Smooth muscle cell (in vitro differentiated cells): Measurements from ENCODE around the gene EPB41L4B. TPM values are rescaled to one million over a fixed set of nuclear protein-coding genes. Genes with fewer than 3 reads are reported as not detected.
A peak's percentile ranks its signal among the peaks of the same experiment; 100 is the strongest.

ENCODE experiments used
- DNase-seq: peaks from one replicate; lab custom pipeline; 2025; ENCODE audit not compliant: unreplicated experiment; lab: John Stamatoyannopoulos, UW
- H2AFZ ChIP-seq: fragments of 200-600 bp; sonication (generic); 2 replicates; pipeline ENCODE4 v1.6.0; 2016; ENCODE audit warnings: antibody characterized with exemption, low read depth, mild to moderate bottlenecking
- H3F3A ChIP-seq: fragments of 200-600 bp; sonication (generic); 2 replicates; pipeline ENCODE4 v1.6.0; 2017; ENCODE audit warnings: antibody characterized with exemption, low read depth
- H3K27ac ChIP-seq: fragments of 200-600 bp; sonication (generic); 2 replicates; pipeline ENCODE4 v1.5.1; 2016; ENCODE audit warnings: low read depth, mild to moderate bottlenecking
- H3K27me3 ChIP-seq: fragments of 200-600 bp; sonication (generic); 2 replicates; pipeline ENCODE4 v1.6.1; 2016; ENCODE audit warnings: low read depth, mild to moderate bottlenecking
- H3K36me3 ChIP-seq: fragments of 200-600 bp; sonication (generic); 2 replicates; pipeline ENCODE4 v1.5.1; 2016; ENCODE audit warnings: low read depth
- H3K4me1 ChIP-seq: fragments of 200-600 bp; sonication (generic); 2 replicates; pipeline ENCODE4 v1.5.1; 2016; ENCODE audit warnings: low read depth
- H3K4me2 ChIP-seq: fragments of 200-600 bp; sonication (generic); 2 replicates; pipeline ENCODE4 v1.6.0; 2016; ENCODE audit warnings: mild to moderate bottlenecking
- H3K4me3 ChIP-seq: fragments of 200-600 bp; sonication (generic); 2 replicates; pipeline ENCODE4 v1.5.1; 2016; ENCODE audit warnings: mild to moderate bottlenecking
- H3K79me2 ChIP-seq: fragments of 200-600 bp; sonication (generic); 2 replicates; pipeline ENCODE4 v1.6.0; 2016; ENCODE audit warnings: low read depth, mild to moderate bottlenecking
- H3K9ac ChIP-seq: fragments of 200-600 bp; sonication (generic); 2 replicates; pipeline ENCODE4 v1.6.0; 2016; ENCODE audit warnings: low read depth
- H3K9me3 ChIP-seq: fragments of 200-600 bp; sonication (generic); replicated peaks from 2 replicates; pipeline ENCODE4 v1.5.1; 2016; ENCODE audit warnings: low read depth
- H4K20me1 ChIP-seq: fragments of 200-600 bp; sonication (generic); 2 replicates; pipeline ENCODE4 v1.6.0; 2016; ENCODE audit warnings: low read depth
- WGBS: methylation state at CpG from one replicate; pipeline ENCODE4 v1.1.7; 2016; ENCODE audit warnings: low lambda C conversion rate; 5-methylcytosine and 5-hydroxymethylcytosine counted together
- polyA plus RNA-seq: library from polyadenylated mRNA; unstranded; fragments of >200 nt; fragmentation: Nextera tagmentation; extraction: Ambion mirVana; gene quantifications from 2 replicates; pipeline ENCODE4 v1.2.1, GENCODE V29; 2016
- total RNA-seq: library from RNA; depleted of rRNA; stranded (reverse); fragments of >200 nt; gene quantifications from 2 replicates; pipeline ENCODE4 v1.2.3, GENCODE V29; 2014
- TF ChIP-seq, protein P1 (sequence below): fragments of 200-600 bp; sonication (generic); IDR thresholded peaks from 2 replicates; pipeline ENCODE4 v1.5.1; 2017; ENCODE audit warnings: borderline replicate concordance, mild to moderate bottlenecking, antibody characterized with exemption; ENCODE audit not compliant: insufficient read depth, poor library complexity, severe bottlenecking

EPB41L4B gene
- total and polyA plus RNA-seq, 2 experiments from 2014 or later, result 0.74 to 2.5 TPM

DNA sequence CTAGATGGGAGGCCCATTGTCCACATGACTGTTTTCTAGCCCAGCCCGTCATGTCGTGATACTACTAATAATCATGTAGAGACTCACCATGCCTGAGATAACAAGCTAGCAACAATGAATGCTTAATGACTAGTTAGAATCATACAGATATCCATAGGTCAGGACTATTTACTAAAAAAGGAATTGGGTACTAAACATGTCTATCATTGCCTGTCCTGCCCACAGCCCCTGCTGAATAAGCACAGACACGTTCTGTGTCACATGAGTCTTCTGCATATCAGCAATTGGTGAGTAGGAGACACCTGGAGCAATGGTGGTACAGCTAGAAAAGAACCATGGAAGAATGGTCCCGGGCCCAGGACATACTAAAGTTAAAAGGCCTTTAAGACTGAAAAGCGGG is 171.8 kb downstream of the EPB41L4B start:
- Histone ChIP-seq H3K4me1 (no peaks in the 10 kb centered on the region), H3K27ac (no peak overlapping the region), H3K79me2 (no peaks in the 10 kb centered on the region), H2AFZ (no peak overlapping the region), H3F3A (no peaks in the 10 kb centered on the region), H3K27me3 (peaks cover 11% of the 10 kb centered on the region), H3K4me3 (no peak overlapping the region), H3K36me3 (no peaks in the 10 kb centered on the region), H3K9me3 (no peaks in the 10 kb centered on the region), H3K4me2 (no peak overlapping the region), H4K20me1 (no peaks in the 10 kb centered on the region), H3K9ac (no peak overlapping the region)
- no peak for DNase-seq
- WGBS, result 88% methylated on average over 5 of the region's 5 CpGs
- TF ChIP-seq, protein P1, sequence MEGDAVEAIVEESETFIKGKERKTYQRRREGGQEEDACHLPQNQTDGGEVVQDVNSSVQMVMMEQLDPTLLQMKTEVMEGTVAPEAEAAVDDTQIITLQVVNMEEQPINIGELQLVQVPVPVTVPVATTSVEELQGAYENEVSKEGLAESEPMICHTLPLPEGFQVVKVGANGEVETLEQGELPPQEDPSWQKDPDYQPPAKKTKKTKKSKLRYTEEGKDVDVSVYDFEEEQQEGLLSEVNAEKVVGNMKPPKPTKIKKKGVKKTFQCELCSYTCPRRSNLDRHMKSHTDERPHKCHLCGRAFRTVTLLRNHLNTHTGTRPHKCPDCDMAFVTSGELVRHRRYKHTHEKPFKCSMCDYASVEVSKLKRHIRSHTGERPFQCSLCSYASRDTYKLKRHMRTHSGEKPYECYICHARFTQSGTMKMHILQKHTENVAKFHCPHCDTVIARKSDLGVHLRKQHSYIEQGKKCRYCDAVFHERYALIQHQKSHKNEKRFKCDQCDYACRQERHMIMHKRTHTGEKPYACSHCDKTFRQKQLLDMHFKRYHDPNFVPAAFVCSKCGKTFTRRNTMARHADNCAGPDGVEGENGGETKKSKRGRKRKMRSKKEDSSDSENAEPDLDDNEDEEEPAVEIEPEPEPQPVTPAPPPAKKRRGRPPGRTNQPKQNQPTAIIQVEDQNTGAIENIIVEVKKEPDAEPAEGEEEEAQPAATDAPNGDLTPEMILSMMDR, result no peak

GRCh38 chr9:109145051-109145450 is 175.8 kb downstream of the EPB41L4B start:
- H3F3A ChIP-seq, result no peaks in the 10 kb centered on the region
- WGBS, result 84% methylated on average over 6 of the region's 6 CpGs
- no peak overlapping the region for H3K27ac ChIP-seq
- no peak overlapping the region for H3K9ac ChIP-seq
- H3K4me1 ChIP-seq, result no peaks in the 10 kb centered on the region
- no peak for DNase-seq
- H3K4me2 ChIP-seq, result no peak overlapping the region
- no peak overlapping the region for H3K4me3 ChIP-seq
- H3K36me3 ChIP-seq, result no peaks in the 10 kb centered on the region
- H4K20me1 ChIP-seq, result no peaks in the 10 kb centered on the region
- no peaks in the 10 kb centered on the region for H3K9me3 ChIP-seq
- H2AFZ ChIP-seq, result no peak overlapping the region
- TF ChIP-seq, protein P1, result no peak
- H3K27me3 ChIP-seq, result peaks cover 11% of the 10 kb centered on the region
- H3K79me2 ChIP-seq, result no peaks in the 10 kb centered on the region

GRCh38 chr9:109143881-109144562 is 176.8 kb downstream of the EPB41L4B start:
- no peak for DNase-seq
- H3K4me3 ChIP-seq, result no peak overlapping the region
- H4K20me1 ChIP-seq, result no peaks in the 10 kb centered on the region
- TF ChIP-seq, protein P1, result peak; percentile 13
- no peaks in the 10 kb centered on the region for H3K79me2 ChIP-seq
- no peaks in the 10 kb centered on the region for H3K36me3 ChIP-seq
- H3F3A ChIP-seq, result no peaks in the 10 kb centered on the region
- WGBS, result 74% methylated on average over 5 of the region's 5 CpGs
- no peaks in the 10 kb centered on the region for H3K4me1 ChIP-seq
- H2AFZ ChIP-seq, result peak overlapping the region; percentile 5
- H3K9me3 ChIP-seq, result no peaks in the 10 kb centered on the region
- H3K27me3 ChIP-seq, result peaks cover 11% of the 10 kb centered on the region
- H3K4me2 ChIP-seq, result no peak overlapping the region
- no peak overlapping the region for H3K9ac ChIP-seq
- no peak overlapping the region for H3K27ac ChIP-seq

GRCh38 chr9:109141375-109141774 is 179.5 kb downstream of the EPB41L4B start:
- WGBS, result 95% methylated on average over 5 of the region's 5 CpGs
- Histone ChIP-seq H2AFZ (no peak overlapping the region), H3K27me3 (no peaks in the 10 kb centered on the region), H3K79me2 (no peaks in the 10 kb centered on the region), H3K4me3 (no peak overlapping the region), H3K4me1 (no peaks in the 10 kb centered on the region), H3K9me3 (no peaks in the 10 kb centered on the region), H3K4me2 (no peak overlapping the region), H3K9ac (no peak overlapping the region), H3K36me3 (no peaks in the 10 kb centered on the region), H3K27ac (no peak overlapping the region), H3F3A (no peaks in the 10 kb centered on the region), H4K20me1 (no peaks in the 10 kb centered on the region)
- DNase-seq, result no peak
- TF ChIP-seq, protein P1, result no peak
